Measurements from ENCODE around the gene GRM5. TPM values are rescaled to one million over a fixed set of nuclear protein-coding genes. Genes with fewer than 3 reads are reported as not detected.
"Not testable (repeated sequence)": the region's sequence is repeated elsewhere in the genome, so short reads cannot be mapped to it uniquely, and the experiment has no call there.

The GRM5 gene
- polyA plus RNA-seq, 4 donors: 0.09 to 0.42 (median 0.18) TPM

DNA sequence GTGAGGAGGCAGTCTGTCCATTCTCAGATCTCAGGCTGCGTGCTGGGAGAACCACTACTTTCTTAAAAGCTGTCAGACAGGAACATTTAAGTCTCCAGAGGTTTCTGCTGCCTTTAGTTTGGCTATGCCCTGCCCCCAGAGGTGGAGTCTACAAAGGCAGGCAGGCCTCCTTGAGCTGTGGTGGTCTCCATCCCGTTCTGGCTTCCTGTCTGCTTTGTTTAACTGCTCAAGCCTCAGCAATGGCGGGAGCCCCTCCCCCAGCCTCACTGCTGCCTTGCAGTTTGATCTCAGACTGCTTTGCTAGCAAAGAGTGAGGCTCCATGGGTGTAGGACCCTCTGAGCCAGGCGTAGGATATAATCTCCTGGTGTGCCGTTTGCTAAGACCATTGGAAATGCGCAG lies 602.5 kb downstream of the GRM5 start:
- not testable (repeated sequence) for DNase-seq (ENCODE audit: low read depth in 4 of 4, low spot score in 3 of 4)

DNA sequence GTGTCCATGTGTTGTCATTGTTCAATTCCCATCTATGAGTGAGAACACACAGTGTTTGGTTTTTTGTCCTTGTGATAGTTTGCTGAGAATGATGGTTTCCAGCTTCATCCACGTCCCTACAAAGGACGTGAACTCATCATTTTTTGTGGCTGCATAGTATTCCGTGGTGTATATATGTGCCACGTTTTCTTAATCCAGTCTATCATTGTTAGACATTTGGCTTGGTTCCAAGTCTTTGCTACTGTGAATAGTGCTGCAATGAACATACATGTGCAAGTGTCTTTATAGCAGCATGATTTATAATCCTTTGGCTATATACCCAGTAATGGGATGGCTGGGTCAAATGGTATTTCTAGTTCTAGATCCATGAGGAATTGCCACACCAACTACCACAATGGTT lies 607.7 kb downstream of the GRM5 start:
- not testable (repeated sequence) for DNase-seq (ENCODE audit: low read depth in 4 of 4, low spot score in 3 of 4)

DNA sequence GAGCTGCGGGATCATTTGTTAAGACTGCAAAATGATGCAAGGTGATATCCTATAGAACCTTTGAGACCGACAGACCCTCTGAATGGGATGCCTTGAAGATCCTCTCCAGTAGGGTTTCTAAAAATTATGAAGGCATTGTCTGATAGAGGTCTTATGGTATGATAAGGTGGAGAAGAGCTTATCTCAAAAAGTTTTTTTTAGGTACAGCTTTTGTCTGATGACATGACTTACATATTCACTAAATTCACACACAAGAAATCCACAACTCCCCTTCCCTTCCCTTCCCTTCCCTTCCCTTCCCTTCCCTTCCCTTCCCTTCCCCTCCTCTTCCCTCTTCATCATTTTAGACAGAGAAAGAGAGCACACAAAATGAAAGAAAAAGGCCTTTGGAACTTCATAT lies 609.8 kb downstream of the GRM5 start:
- DNase-seq (ENCODE audit: low read depth in 4 of 4, low spot score in 3 of 4): no peak

DNA sequence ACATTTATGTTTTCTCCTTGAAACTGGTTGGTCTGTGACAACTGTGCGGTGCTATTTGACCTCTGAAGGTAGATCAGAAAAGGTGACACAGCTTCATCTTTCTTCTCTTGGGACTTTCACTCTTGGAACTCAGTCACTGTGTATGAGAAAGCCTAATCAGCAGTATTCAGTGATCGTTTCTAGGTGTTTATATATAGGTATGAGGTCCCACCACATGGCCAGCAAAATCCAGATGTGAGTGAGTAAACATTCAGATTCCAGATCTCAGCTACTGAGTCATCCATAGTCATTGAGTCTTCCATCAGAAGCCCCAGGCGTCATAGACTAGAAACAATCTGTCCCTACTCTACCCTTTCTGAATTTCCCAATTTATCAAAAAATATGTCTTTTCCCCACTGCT lies 610.9 kb downstream of the GRM5 start:
- no peak for DNase-seq (ENCODE audit: low read depth in 4 of 4, low spot score in 3 of 4)

Other genes starting within 250 kb of the GRM5 start
- gene TYR, start 111.9 kb upstream of the GRM5 start, polyA plus RNA-seq (ENCODE audit: insufficient read length in 4 of 4): under 1 TPM in 2 of 4 donors, not detected in 2; 0.14 to 0.21 TPM

Measured in right renal pelvis (tissue), 4 donors.